ENCODE measurements around the gene PLCL2.

The PLCL2 gene

GRCh38 chr3:16883723-16884083, 1.1 kb upstream of the PLCL2 start:
- no peak for TF ChIP-seq CTCF (IDR thresholded peaks at IDR 0.05; ENCODE audit: low read depth, low read length)
- DNase-seq (ENCODE audit: low read depth, low spot score): no peak
- in situ Hi-C loops (cut with HindIII; ENCODE audit: low sequenced_read_pairs): no loop called here
- peak overlapping the region; percentile 69 for H3K4me3 ChIP-seq (ENCODE audit: low read depth, low read length)

- peak; percentile 52 for DNase-seq (ENCODE audit: low read depth, low spot score)
- peak overlapping the region; percentile 69 for H3K4me3 ChIP-seq (ENCODE audit: low read depth, low read length)
- TF ChIP-seq CTCF (IDR thresholded peaks at IDR 0.05; ENCODE audit: low read depth, low read length): peak; percentile 66
- in situ Hi-C loops (cut with HindIII; ENCODE audit: low sequenced_read_pairs): no loop called here
Observed at GRCh38 chr3:16884084-16884747, 539 bp upstream of the PLCL2 start.

- peak overlapping the region; percentile 69 for H3K4me3 ChIP-seq (ENCODE audit: low read depth, low read length)
- peak; percentile 41 for DNase-seq (ENCODE audit: low read depth, low spot score)
- in situ Hi-C loops (cut with HindIII; ENCODE audit: low sequenced_read_pairs): no loop called here
- no peak for TF ChIP-seq CTCF (IDR thresholded peaks at IDR 0.05; ENCODE audit: low read depth, low read length)
Observed at GRCh38 chr3:16885593-16886302, 993 bp downstream of the PLCL2 start.

- no peak for DNase-seq (ENCODE audit: low read depth, low spot score)
Observed at GRCh38 chr3:16886303-16886683, 1.5 kb downstream of the PLCL2 start.

GRCh38 chr3:16887130-16887529, 2.4 kb downstream of the PLCL2 start:
- TF ChIP-seq CTCF (IDR thresholded peaks at IDR 0.05; ENCODE audit: low read depth, low read length): no peak
- in situ Hi-C loops (cut with HindIII; ENCODE audit: low sequenced_read_pairs): no loop called here
- no peak overlapping the region for H3K4me3 ChIP-seq (ENCODE audit: low read depth, low read length)
- DNase-seq (ENCODE audit: low read depth, low spot score): no peak

More at GRCh38 chr3:16886303-16886683, 1.5 kb downstream of the PLCL2 start:
- in situ Hi-C loops (cut with HindIII; ENCODE audit: low sequenced_read_pairs): no loop called here
- H3K4me3 ChIP-seq (ENCODE audit: low read depth, low read length): peak overlapping the region; percentile 69
- no peak for TF ChIP-seq CTCF (IDR thresholded peaks at IDR 0.05; ENCODE audit: low read depth, low read length)

GRCh38 chr3:16888356-16888755, 3.6 kb downstream of the PLCL2 start:
- TF ChIP-seq CTCF (IDR thresholded peaks at IDR 0.05; ENCODE audit: low read depth, low read length): no peak
- DNase-seq (ENCODE audit: low read depth, low spot score): no peak
- no peak overlapping the region for H3K4me3 ChIP-seq (ENCODE audit: low read depth, low read length)
- in situ Hi-C loops (cut with HindIII; ENCODE audit: low sequenced_read_pairs): no loop called here

Data from astrocyte of the spinal cord (primary cell).